Measurements from ENCODE around the gene NTSR2.

DNA sequence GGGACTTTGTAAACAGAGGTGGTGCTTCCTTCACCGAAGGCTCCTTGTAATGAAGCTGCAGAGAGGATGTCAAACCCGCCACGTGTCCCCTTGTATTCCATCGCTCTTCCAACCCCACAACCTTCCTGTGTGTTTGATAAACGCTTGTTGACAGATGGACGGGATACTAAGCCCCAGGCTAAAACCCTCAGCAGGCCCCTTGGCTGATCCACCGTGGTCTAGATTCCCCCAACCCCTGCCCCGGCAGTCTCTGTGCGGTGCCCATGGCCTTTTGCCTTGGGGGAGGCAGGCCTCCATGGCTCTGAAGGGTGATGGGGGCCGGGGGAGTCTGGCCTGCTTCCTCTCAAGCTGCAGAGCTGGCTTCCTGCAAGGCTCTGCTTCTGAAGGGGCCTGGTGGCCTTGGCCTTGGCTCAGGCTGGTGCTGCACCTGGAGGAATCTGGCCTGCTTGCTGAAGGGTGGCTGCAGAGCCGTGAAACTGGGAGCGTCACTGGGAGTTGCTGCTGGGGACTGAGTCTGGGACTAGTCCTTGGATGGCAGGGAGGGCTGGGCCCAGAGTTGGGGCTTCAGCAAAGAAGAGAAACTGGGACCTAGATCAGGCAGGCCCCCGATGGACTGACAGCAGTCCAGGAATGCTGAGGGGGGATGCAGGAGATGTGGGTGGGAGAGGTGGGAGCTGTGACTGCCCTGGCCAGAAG lies 9.6 kb upstream of the NTSR2 start:
- no peak for TF ChIP-seq ELF4 (IDR thresholded peaks at IDR 0.05)
- no peak for TF ChIP-seq FOXK2 (IDR thresholded peaks at IDR 0.05)
- no peak for TF ChIP-seq BHLHE40 (IDR thresholded peaks at IDR 0.05; ENCODE audit: borderline replicate concordance)
- no peak for TF ChIP-seq L3MBTL2 (conservative IDR thresholded peaks at IDR 0.05)
- TF ChIP-seq FOXA1 (IDR thresholded peaks at IDR 0.05) = no peak
- TF ChIP-seq CTBP1 (IDR thresholded peaks at IDR 0.05; ENCODE audit: borderline replicate concordance) = no peak
- no peak for TF ChIP-seq SUZ12 (IDR thresholded peaks at IDR 0.05)
- TF ChIP-seq SP1 (IDR thresholded peaks at IDR 0.05) = no peak
- TF ChIP-seq FOXM1 (IDR thresholded peaks at IDR 0.05; ENCODE audit: borderline replicate concordance) = no peak
- TF ChIP-seq, protein P1, sequence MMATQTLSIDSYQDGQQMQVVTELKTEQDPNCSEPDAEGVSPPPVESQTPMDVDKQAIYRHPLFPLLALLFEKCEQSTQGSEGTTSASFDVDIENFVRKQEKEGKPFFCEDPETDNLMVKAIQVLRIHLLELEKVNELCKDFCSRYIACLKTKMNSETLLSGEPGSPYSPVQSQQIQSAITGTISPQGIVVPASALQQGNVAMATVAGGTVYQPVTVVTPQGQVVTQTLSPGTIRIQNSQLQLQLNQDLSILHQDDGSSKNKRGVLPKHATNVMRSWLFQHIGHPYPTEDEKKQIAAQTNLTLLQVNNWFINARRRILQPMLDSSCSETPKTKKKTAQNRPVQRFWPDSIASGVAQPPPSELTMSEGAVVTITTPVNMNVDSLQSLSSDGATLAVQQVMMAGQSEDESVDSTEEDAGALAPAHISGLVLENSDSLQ (IDR thresholded peaks at IDR 0.05) = no peak
- no peak for TF ChIP-seq ZNF384 (IDR thresholded peaks at IDR 0.05)
